G401 (cell line): ENCODE data around the gene GRB10. TPM values are rescaled to one million over a fixed set of nuclear protein-coding genes. Genes with fewer than 3 reads are reported as not detected.
A peak's percentile ranks its signal among the peaks of the same experiment; 100 is the strongest.
"Not testable (repeated sequence)": the region's sequence is repeated elsewhere in the genome, so short reads cannot be mapped to it uniquely, and the experiment has no call there.

ENCODE experiments used
- DNase-seq: peaks from one replicate; pipeline ENCODE4 v3.0.0-alpha.2; 2015; ENCODE audit warnings: low spot score
- in situ Hi-C: cut with HindIII; loops from 2 replicates; pipeline ENCODE4 v1.10.0; 2016; ENCODE audit warnings: low sequenced_read_pairs, mixed read lengths
- total RNA-seq: library from RNA; depleted of rRNA; stranded (reverse); fragments of >200 nt; shearing (Covaris generic); gene quantifications from 2 replicates; pipeline ENCODE4 v1.2.3, GENCODE V29; 2014

Gene GRB10
- total RNA-seq, 1 experiment from 2014 or later = not detected

GRCh38 chr7:50783303-50783702, 607 bp upstream of the GRB10 start:
- in situ Hi-C loops = no loop called here

GRCh38 chr7:50781381-50782293, 1.1 kb downstream of the GRB10 start:
- in situ Hi-C loops = no loop called here
- DNase-seq = peak; percentile 75

More at GRCh38 chr7:50783303-50783702, 607 bp upstream of the GRB10 start:
- DNase-seq = no peak

GRCh38 chr7:50780436-50780835, 2.3 kb downstream of the GRB10 start:
- DNase-seq = no peak
- in situ Hi-C loops = no loop called here

GRCh38 chr7:50779427-50779826, 3.3 kb downstream of the GRB10 start:
- in situ Hi-C loops = no loop called here
- DNase-seq = no peak

DNA sequence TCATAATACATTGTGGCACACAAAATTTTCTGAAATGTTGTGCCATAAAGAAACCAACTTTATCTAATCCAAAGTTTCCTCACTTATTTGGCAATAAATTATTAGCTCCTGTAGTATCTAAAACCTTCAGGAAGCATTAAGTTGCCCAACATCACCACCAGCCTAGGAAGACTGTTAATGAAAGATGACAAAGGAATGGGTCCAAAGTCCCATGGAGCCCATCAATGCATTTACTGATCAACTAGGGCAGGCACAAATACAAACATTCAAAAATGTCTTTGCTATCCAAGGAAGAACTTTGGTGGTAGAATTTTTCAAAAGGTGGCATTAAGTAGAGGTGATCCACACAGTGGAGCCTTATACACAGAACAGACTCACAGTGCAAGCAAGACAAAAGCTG, 4.5 kb downstream of the GRB10 start:
- no peak for DNase-seq
- in situ Hi-C loops = no loop called here

GRCh38 chr7:50775836-50776235, 6.9 kb downstream of the GRB10 start:
- DNase-seq = no peak
- in situ Hi-C loops = no loop called here

- in situ Hi-C loops = no loop called here
- DNase-seq = no peak
Observed at GRCh38 chr7:50775231-50775630, 7.5 kb downstream of the GRB10 start.

GRCh38 chr7:50774319-50774718, 8.4 kb downstream of the GRB10 start:
- in situ Hi-C loops = no loop called here
- no peak for DNase-seq

GRCh38 chr7:50773071-50773470, 9.6 kb downstream of the GRB10 start:
- DNase-seq, in situ Hi-C loops: not testable (repeated sequence)

DNA sequence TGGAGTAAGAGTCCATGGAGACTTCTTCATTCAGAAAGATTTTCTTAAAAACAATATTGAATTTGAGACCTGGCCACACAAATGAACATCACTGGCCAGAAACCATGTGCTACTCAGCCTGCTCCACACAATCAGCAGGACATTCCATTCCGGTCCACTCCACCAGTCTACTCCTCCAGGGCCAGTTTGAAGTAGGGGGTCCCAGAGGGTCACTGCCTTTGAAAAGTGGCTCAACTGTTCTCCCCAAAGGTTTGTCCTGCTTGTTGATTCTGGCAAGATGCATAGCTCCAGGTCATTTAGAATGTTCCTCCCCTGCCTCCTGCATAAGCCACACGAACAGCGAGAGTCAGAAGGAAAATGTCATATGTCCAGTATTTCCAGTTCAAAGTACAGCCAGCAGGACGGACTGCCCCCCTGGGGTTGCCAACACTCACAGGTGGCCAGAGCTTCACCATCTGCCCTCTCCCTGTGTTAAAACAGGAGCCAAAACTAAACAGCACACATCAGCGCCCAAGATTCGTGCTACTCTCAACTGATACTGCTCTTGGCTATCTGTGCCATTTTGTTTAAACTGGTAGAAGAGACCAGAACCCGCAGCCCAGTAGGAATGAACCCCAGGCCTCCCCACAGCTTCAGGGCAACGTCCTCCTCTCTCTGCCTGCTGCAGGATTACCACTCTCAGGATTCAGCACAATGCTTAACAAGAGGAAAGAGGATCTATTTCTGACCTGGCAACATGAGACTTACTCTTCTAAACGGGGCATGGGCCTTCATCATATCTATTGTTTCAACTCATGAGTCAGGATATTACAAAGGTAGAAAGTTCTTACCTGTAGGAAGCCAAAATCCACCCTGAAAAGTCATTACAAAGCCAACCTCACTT, 11.3 kb downstream of the GRB10 start:
- DNase-seq = peak; percentile 93
- in situ Hi-C loops = no loop called here

DNA sequence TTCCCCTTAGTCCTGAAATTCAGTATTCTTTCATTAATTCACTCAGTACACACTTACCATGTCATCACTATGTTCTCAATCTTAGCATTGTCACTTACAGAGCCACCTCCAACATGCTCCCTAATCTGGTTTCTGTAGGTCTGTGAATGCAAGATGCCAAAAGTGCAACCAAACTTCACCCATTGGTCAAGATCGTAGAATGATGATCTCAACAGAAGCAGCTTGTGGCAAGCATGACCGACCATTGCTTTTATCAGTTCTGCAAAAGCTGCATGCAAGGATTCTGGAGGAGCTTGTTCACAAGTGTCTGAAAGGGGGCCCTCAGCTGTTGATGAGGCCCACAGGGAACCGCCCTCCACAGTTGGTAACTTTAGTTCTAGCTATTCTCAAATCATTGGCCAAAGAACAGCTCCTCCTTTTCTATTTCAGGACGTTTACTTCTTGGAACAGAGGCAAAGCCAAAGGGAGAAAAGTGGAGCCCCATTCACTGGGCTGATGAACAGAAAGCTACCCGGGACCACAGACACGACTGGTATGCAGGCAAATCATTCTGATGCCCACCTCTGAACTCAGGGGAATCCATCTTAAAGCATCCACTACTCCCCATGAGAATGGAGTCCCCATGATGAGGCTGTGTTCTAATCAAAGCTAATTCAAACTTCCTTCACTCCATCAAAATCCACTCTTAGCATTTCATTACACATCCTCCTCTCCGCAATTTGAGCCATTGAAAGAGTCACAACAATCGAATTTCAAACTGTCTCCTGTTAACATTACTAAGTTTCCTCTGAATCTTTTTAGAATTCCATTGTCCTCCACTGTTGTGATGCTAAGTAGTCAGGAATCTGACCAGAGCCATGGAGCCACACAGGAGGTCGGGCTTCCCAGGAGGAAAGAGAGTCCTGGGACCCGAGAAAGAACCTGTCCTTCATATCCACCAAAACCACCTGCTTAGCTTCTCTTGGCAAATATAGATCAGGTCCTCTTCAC, 13.9 kb downstream of the GRB10 start:
- no peak for DNase-seq
- in situ Hi-C loops = no loop called here

- DNase-seq = no peak
- in situ Hi-C loops = no loop called here
Observed at GRCh38 chr7:50766849-50767207, 15.9 kb downstream of the GRB10 start.

DNA sequence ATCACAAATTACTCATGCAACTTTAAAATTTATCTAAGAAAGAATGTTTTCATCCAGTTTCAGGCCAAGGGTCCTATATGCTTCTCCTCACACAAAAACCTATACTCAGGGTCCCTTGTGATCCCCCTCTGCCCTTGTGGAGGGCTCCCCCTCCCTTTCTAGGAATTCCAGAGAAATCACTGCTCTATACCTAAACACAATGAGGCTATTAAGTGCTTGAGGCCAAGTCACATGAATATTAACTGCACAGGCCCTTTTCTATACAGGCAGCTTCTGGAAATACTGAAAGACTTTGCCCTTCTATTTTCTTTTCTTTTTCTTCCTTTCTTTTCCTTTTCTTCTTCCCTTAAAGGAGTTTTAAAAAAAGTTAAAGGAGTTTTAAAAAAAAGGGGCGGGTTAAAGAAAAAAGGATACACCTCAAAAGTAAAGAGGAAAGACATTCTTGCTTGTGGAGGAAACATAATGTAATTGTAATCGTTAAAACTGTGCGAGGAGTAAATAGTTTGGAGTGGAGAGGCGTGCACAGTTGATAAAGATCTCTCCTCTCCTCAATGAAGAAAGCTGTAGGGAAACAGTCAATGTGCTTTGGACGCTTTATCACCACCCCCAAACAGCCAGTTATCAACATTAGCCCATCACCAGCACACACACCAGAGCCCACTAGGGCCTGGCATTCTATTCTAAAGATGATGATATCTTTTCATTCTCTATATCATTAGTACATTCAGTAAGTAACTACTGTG, 16.4 kb downstream of the GRB10 start:
- DNase-seq = no peak
- in situ Hi-C loops = no loop called here

DNA sequence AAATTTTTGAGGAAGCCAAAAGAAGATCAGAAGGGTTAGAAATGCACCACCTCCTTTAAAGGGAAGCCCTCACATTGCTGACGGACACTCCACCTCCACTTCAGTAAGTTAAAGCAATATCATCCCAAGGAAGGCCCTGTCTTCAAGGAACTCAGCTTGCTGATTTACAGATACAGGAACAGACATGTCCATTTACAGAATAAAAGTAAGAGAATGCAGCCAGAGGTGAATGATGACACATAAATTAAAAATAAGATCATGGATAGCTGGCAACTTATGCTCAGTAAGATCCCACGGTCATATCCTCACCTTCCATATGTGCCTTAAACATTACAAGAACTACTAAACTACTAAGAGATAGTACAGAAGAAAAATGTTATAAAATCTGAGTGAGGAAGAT, 20.4 kb downstream of the GRB10 start:
- in situ Hi-C loops = no loop called here

GRCh38 chr7:50761713-50762112, 21.0 kb downstream of the GRB10 start:
- no peak for DNase-seq
- in situ Hi-C loops = no loop called here

More for the DNA sequence above, 20.4 kb downstream of the GRB10 start:
- DNase-seq = no peak

GRCh38 chr7:50757703-50758390, 24.8 kb downstream of the GRB10 start:
- DNase-seq = no peak
- in situ Hi-C loops = no loop called here

DNA sequence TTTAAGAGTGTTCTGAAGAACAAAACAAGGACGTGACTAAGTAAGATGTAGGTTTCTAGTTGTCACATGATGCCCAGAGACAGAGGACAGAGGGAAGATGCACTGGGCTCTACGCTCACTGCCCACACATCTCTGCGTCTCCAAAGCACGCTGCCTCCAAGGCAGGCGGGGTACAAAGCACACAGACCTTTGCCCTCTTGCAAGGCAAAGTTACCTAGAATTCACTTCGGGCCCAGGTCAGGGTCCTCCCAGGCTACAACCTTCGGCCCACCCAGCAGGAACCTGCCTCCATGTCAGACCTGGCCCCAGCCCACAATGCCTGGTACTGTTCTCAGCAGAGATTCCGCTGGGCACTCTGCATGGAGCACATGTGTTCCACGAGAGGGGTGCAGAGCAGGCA, 26.5 kb downstream of the GRB10 start:
- DNase-seq = no peak
- in situ Hi-C loops = no loop called here

DNA sequence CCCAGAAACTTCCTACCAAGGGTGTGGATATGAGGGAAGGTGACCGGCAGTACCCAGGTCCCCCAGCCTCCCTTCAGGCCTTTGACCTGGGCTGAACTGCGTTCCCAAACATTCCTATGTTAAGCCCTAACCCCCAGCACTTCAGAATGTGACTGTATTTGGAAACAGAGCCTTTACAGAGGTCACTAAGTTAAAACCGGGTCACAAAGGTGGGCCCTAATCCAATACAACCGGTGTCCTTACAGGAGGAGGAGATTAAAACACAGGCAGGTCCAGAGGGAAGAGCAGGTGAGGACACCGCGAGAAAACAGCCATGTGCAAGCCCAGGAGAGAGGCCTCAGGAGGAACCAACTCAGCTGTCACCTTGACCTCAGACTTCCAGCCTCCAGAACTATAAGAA, 28.0 kb downstream of the GRB10 start:
- no peak for DNase-seq
- in situ Hi-C loops = no loop called here
